HL-60 (cell line): ENCODE data around the gene KCNMA1.

Experiments used
- DNase-seq, 2 experiments: peaks; one replicate each; pipeline ENCODE4 v3.0.0-alpha.2; 2010 to 2020; ENCODE audit warnings: low read depth in 1 of 2, low spot score in 1 of 2
- H3K27ac ChIP-seq: fragments of 250-450 bp; sonication (Bioruptor Pico); replicated peaks from 2 replicates; pipeline ENCODE4 v1.5.1; 2020; ENCODE audit warnings: mild to moderate bottlenecking, moderate library complexity
- H3K27me3 ChIP-seq: fragments of 250-450 bp; sonication (Bioruptor Pico); 2 replicates; pipeline ENCODE4 v1.5.1; 2021; ENCODE audit warnings: mild to moderate bottlenecking, moderate library complexity; ENCODE audit not compliant: insufficient read depth, poor library complexity, severe bottlenecking
- H3K4me3 ChIP-seq: replicated peaks from 2 replicates; pipeline ENCODE4 v1.5.1; 2011; ENCODE audit warnings: mild to moderate bottlenecking, control low read depth, low read length; ENCODE audit not compliant: insufficient read depth
- CTCF ChIP-seq: IDR thresholded peaks from one replicate; pipeline ENCODE4 v1.5.1; 2011; ENCODE audit warnings: low read length, control low read depth, inconsistent platforms; ENCODE audit not compliant: insufficient read depth
- GABPA ChIP-seq: IDR thresholded peaks from 2 replicates; pipeline ENCODE4 v1.6.1; 2012; ENCODE audit warnings: low read depth
- POLR2AphosphoS5 ChIP-seq: IDR thresholded peaks from 2 replicates; pipeline ENCODE4 v1.6.1; 2012; ENCODE audit warnings: low read depth
- REST ChIP-seq: IDR thresholded peaks from 2 replicates; pipeline ENCODE4 v1.6.1; 2012; ENCODE audit warnings: low read depth; ENCODE audit not compliant: insufficient replicate concordance
- SPI1 ChIP-seq: IDR thresholded peaks from 2 replicates; pipeline ENCODE4 v1.6.1; 2012; ENCODE audit warnings: low read depth, mild to moderate bottlenecking, borderline replicate concordance

Gene KCNMA1

GRCh38 chr10:77498829-77499228, 138.8 kb downstream of the KCNMA1 start:
- H3K27ac ChIP-seq, result no peak overlapping the region
- no peak overlapping the region for H3K4me3 ChIP-seq
- DNase-seq, result no peak
- no peaks in the 10 kb centered on the region for H3K27me3 ChIP-seq
- TF ChIP-seq POLR2AphosphoS5 (no peak), REST (no peak), CTCF (no peak), GABPA (no peak), SPI1 (no peak)

GRCh38 chr10:77498210-77498609, 139.4 kb downstream of the KCNMA1 start:
- H3K4me3 ChIP-seq, result no peak overlapping the region
- H3K27me3 ChIP-seq, result no peaks in the 10 kb centered on the region
- DNase-seq, result no peak
- H3K27ac ChIP-seq, result no peak overlapping the region
- TF ChIP-seq SPI1 (no peak), POLR2AphosphoS5 (no peak), REST (no peak), CTCF (no peak), GABPA (no peak)

GRCh38 chr10:77497748-77498147, 139.9 kb downstream of the KCNMA1 start:
- Histone ChIP-seq H3K27ac (no peak overlapping the region), H3K4me3 (no peak overlapping the region), H3K27me3 (no peaks in the 10 kb centered on the region)
- DNase-seq, result no peak
- TF ChIP-seq CTCF, result no peak
- no peak for TF ChIP-seq POLR2AphosphoS5
- TF ChIP-seq SPI1, result no peak
- no peak for TF ChIP-seq GABPA
- no peak for TF ChIP-seq REST
